HepG2 (cell line): ENCODE results near the gene CRABP1. TPM values are rescaled to one million over a fixed set of nuclear protein-coding genes. Genes with fewer than 3 reads are reported as not detected.

Experiments
- ATAC-seq: fragments of 200-7000 bp; cut with Tn5 transposase; 3 replicates; pipeline ENCODE4 v1.9.1; 2020; ENCODE audit warnings: mild to moderate bottlenecking, moderate library complexity
- BruUV-seq: library from RNA; stranded (reverse); fragments of 400-500 nt; replicated peaks from 2 replicates; lab custom pipeline; 2021; lab: Mats Ljungman, UMichigan
- CTCF ChIA-PET: fragments of 300-600 bp; formaldehyde crosslinking; extraction: SDS; loops from one replicate; lab custom pipeline; 2021; ENCODE audit warnings: low total read pairs, inconsistent platforms, low intra/inter-chr PET ratio; lab: Yijun Ruan, JAX
- POLR2A ChIA-PET: fragments of 350-600 bp; sonication (Branson Sonifier 250); formaldehyde crosslinking; loops from one replicate; lab custom pipeline; 2020; ENCODE audit warnings: antibody characterized with exemption, inconsistent platforms; lab: Yijun Ruan, JAX
- DNase-seq: peaks from one replicate; pipeline ENCODE4 v3.0.0-alpha.2; 2015; ENCODE audit warnings: low spot score
- FAIRE-seq: peaks from 3 replicates; lab custom pipeline; 2011; peaks lifted over from hg19 to GRCh38; lab: Jason Lieb, UNC
- H2AFZ ChIP-seq: one replicate; pipeline ENCODE4 v1.6.1; 2011; ENCODE audit warnings: low read length, inconsistent platforms
- H3K27ac ChIP-seq: fragments of 300-600 bp; 3 replicates; pipeline ENCODE4 v1.8.0; 2011; ENCODE audit warnings: mixed run types, mild to moderate bottlenecking, mixed read lengths, low read length, inconsistent platforms; ENCODE audit not compliant: insufficient read depth; ENCODE audit errors: extremely low read length
- H3K27me3 ChIP-seq, 2 experiments: fragments of 200-600 bp in 1 of 2; 2 replicates in 1 of 2; 3 replicates in 1 of 2; pipeline versions ENCODE4 v1.6.0 to v1.8.0; 2011; ENCODE audit warnings: low read length in 2 of 2, mild to moderate bottlenecking in 2 of 2, moderate library complexity in 2 of 2, inconsistent platforms in 1 of 2; ENCODE audit not compliant: insufficient read depth in 2 of 2, control insufficient read depth in 1 of 2
- H3K36me3 ChIP-seq, 2 experiments: fragments of 200-600 bp in 1 of 2; replicated peaks in 1 of 2; 2 replicates in 1 of 2; 3 replicates in 1 of 2; pipeline versions ENCODE4 v1.5.1 to v1.8.0; 2011; ENCODE audit warnings: low read length in 2 of 2, inconsistent platforms in 1 of 2; ENCODE audit not compliant: insufficient read depth in 2 of 2, control insufficient read depth in 1 of 2
- H3K4me1 ChIP-seq: 2 replicates; pipeline ENCODE4 v1.5.1; 2012; ENCODE audit warnings: low read length, inconsistent platforms; ENCODE audit not compliant: insufficient read depth
- H3K4me2 ChIP-seq: 2 replicates; pipeline ENCODE4 v1.6.0; 2011; ENCODE audit warnings: low read depth, low read length, inconsistent platforms
- H3K4me3 ChIP-seq, 3 experiments: fragments of 200-600 bp in 1 of 3; sonication (generic), shearing (Covaris generic) in 1 of 3; replicated peaks in 1 of 3; 2 replicates each; pipeline ENCODE4 v1.5.1; 2011 to 2016; ENCODE audit warnings: low read length in 3 of 3, inconsistent platforms in 2 of 3, low read depth in 2 of 3, mild to moderate bottlenecking in 2 of 3, control low read depth in 1 of 3, mixed read lengths in 1 of 3; ENCODE audit not compliant: insufficient read depth in 1 of 3
- H3K79me2 ChIP-seq: one replicate; pipeline ENCODE4 v1.6.1; 2011; ENCODE audit warnings: low read length, inconsistent platforms; ENCODE audit not compliant: insufficient read depth
- H3K9ac ChIP-seq: 2 replicates; pipeline ENCODE4 v1.6.0; 2011; ENCODE audit warnings: mild to moderate bottlenecking, low read depth, low read length, inconsistent platforms; ENCODE audit not compliant: insufficient read depth
- H3K9me3 ChIP-seq: 2 replicates; pipeline ENCODE4 v1.5.1; 2012; ENCODE audit warnings: mild to moderate bottlenecking, low read length
- H4K20me1 ChIP-seq: 2 replicates; pipeline ENCODE4 v1.6.0; 2011; ENCODE audit warnings: inconsistent platforms, mild to moderate bottlenecking, low read length, moderate library complexity; ENCODE audit not compliant: insufficient read depth
- ARNT ChIP-seq: fragments of 450-650 bp; IDR thresholded peaks from 2 replicates; pipeline ENCODE4 v1.6.1; 2017
- CC2D1A ChIP-seq: sonication (generic); formaldehyde crosslinking; IDR thresholded peaks from 2 replicates; pipeline ENCODE4 v1.8.1; 2023; ENCODE audit warnings: mild to moderate bottlenecking, missing genetic modification reagents
- CREM ChIP-seq, 2 experiments: sonication (generic) in 1 of 2; formaldehyde crosslinking in 1 of 2; IDR thresholded peaks; 2 replicates each; pipeline versions ENCODE4 v1.4.0 to v1.6.1; 2016 to 2020; ENCODE audit warnings: antibody characterized with exemption in 1 of 2, mild to moderate bottlenecking in 1 of 2, missing genetic modification reagents in 1 of 2
- DDIT3 ChIP-seq: sonication (generic); formaldehyde crosslinking; IDR thresholded peaks from 2 replicates; pipeline ENCODE4 v1.4.0; 2020; ENCODE audit warnings: mild to moderate bottlenecking, missing genetic modification reagents
- DMAP1 ChIP-seq: IDR thresholded peaks from 2 replicates; pipeline ENCODE4 v1.6.1; 2016
- FLYWCH1 ChIP-seq: sonication (generic); formaldehyde crosslinking; IDR thresholded peaks from 2 replicates; pipeline ENCODE4 v1.8.1; 2023; ENCODE audit warnings: mild to moderate bottlenecking, missing genetic modification reagents
- HOXA7 ChIP-seq: sonication (generic); formaldehyde crosslinking; IDR thresholded peaks from 2 replicates; pipeline ENCODE4 v1.8.1; 2022; ENCODE audit warnings: mild to moderate bottlenecking, missing genetic modification reagents, moderate library complexity
- NFATC3 ChIP-seq: sonication (generic); formaldehyde crosslinking; IDR thresholded peaks from 2 replicates; pipeline ENCODE4 v1.5.1; 2020; ENCODE audit warnings: mild to moderate bottlenecking, missing genetic modification reagents
- PRMT3 ChIP-seq: sonication (generic); formaldehyde crosslinking; IDR thresholded peaks from 2 replicates; pipeline ENCODE4 v1.8.1; 2022; ENCODE audit warnings: low read depth, mild to moderate bottlenecking, moderate library complexity, missing genetic modification reagents, borderline replicate concordance
- SP4 ChIP-seq: sonication (generic); formaldehyde crosslinking; IDR thresholded peaks from 2 replicates; pipeline ENCODE4 v1.8.1; 2023; ENCODE audit warnings: mild to moderate bottlenecking, missing genetic modification reagents
- THAP11 ChIP-seq: IDR thresholded peaks from 2 replicates; pipeline ENCODE4 v1.6.1; 2016; ENCODE audit warnings: missing biosample characterization, missing genetic modification reagents
- USF2 ChIP-seq, 2 experiments: sonication (generic) in 1 of 2; formaldehyde crosslinking in 1 of 2; IDR thresholded peaks; 2 replicates each; pipeline versions ENCODE4 v1.5.1 to v1.6.1; 2011 to 2020; ENCODE audit warnings: borderline replicate concordance in 1 of 2, low read depth in 1 of 2, low read length in 1 of 2, mild to moderate bottlenecking in 1 of 2, missing genetic modification reagents in 1 of 2, moderate library complexity in 1 of 2
- ZNF775 ChIP-seq: sonication (generic); formaldehyde crosslinking; IDR thresholded peaks from 2 replicates; pipeline ENCODE4 v1.4.0; 2020; ENCODE audit warnings: missing genetic modification reagents, mild to moderate bottlenecking, moderate library complexity, borderline replicate concordance
- ZNF879 ChIP-seq: sonication (generic); formaldehyde crosslinking; IDR thresholded peaks from 2 replicates; pipeline ENCODE4 v1.8.1; 2023; ENCODE audit warnings: missing genetic modification reagents
- ZSCAN22 ChIP-seq: sonication (generic); formaldehyde crosslinking; IDR thresholded peaks from 2 replicates; pipeline ENCODE4 v1.4.0; 2020; ENCODE audit warnings: mild to moderate bottlenecking, missing genetic modification reagents
- WGBS: methylation state at CpG from one replicate; pipeline ENCODE4 v1.1.6; 2017; ENCODE audit warnings: low lambda C conversion rate; 5-methylcytosine and 5-hydroxymethylcytosine counted together
- in situ Hi-C: cut with HindIII; loops from 2 replicates; pipeline ENCODE4 v1.10.0; 2017; ENCODE audit warnings: low pct_unique_long_range_greater_than_20kb; ENCODE audit not compliant: extremely low pct_ligation_motif_present
- intact Hi-C: fragments of 100-400 bp; cut with micrococcal nuclease; formaldehyde crosslinking; loops from one replicate; pipeline ENCODE4 v1.10.0; 2022; ENCODE audit not compliant: unreplicated experiment
- polyA plus RNA-seq, 8 experiments: library from polyadenylated mRNA; depleted of rRNA in 3 of 8; stranded (reverse) in 7 of 8; unstranded in 1 of 8; fragments of >200 nt; fragmentation: Illumina TruSeq in 4 of 8; extraction: Trizol in 4 of 8; gene quantifications; 2 replicates each; pipeline versions ENCODE4 v1.2.1 to v1.2.3, GENCODE V29; 2011 to 2016; ENCODE audit warnings: low read depth in 4 of 8, missing spikeins in 1 of 8, mixed read lengths in 1 of 8; ENCODE audit not compliant: insufficient read depth in 1 of 8
- total RNA-seq, 5 experiments: library from RNA; depleted of rRNA; stranded (reverse); fragments of >200 nt; fragmentation: Illumina TruSeq; extraction: Trizol; gene quantifications; 2 replicates each; pipeline ENCODE4 v1.2.3, GENCODE V29; 2016; ENCODE audit warnings: low read depth in 1 of 5
- TF ChIP-seq, protein P1 (sequence below): sonication (generic); formaldehyde crosslinking; IDR thresholded peaks from 2 replicates; pipeline ENCODE4 v1.5.1; 2020; ENCODE audit warnings: missing genetic modification reagents, mild to moderate bottlenecking, borderline replicate concordance
- TF ChIP-seq, protein P2 (sequence below): IDR thresholded peaks from 2 replicates; pipeline ENCODE4 v1.6.1; 2018; ENCODE audit warnings: missing genetic modification reagents, mild to moderate bottlenecking, missing compliant biosample characterization

The CRABP1 gene
- total and polyA plus RNA-seq, 2 of the 13 experiments (the other 11 are each of a cell fraction or from before 2014, with no cell fraction given), result not detected

GRCh38 chr15:78372880-78373279 is 32.7 kb downstream of the CRABP1 start:
- no peak for FAIRE-seq
- POLR2A ChIA-PET, result no interaction called here

More at GRCh38 chr15:78372880-78373279, 32.7 kb downstream of the CRABP1 start:
- H4K20me1 ChIP-seq, result no peaks in the 10 kb centered on the region
- DNase-seq (peak; percentile 24), ATAC-seq (no peak)
- no peak overlapping the region for H3K9ac ChIP-seq
- CTCF ChIA-PET, result no interaction called here
- H2AFZ ChIP-seq, result no peak overlapping the region
- no peak overlapping the region for H3K4me3 ChIP-seq
- peaks cover 28% of the 10 kb centered on the region for H3K4me1 ChIP-seq
- intact Hi-C loops (loop anchor here (10.0 kb wide), 1 partner anchor 68 kb away; no protein-coding TSS in a partner anchor), in situ Hi-C loops (no loop called here)
- no peaks in the 10 kb centered on the region for H3K79me2 ChIP-seq
- H3K4me2 ChIP-seq, result 0 out of 2 replicates have a peak overlapping the region, but pooled peaks have one; percentile 20
- H3K27me3 ChIP-seq, result no peaks in the 10 kb centered on the region; a peak in 1 of 5 replicates
- TF ChIP-seq SP4 (CRISPR knock-in tag) (no peak), PRMT3 (CRISPR knock-in tag) (no peak), CC2D1A (no peak), DDIT3 (CRISPR knock-in tag) (no peak), FLYWCH1 (CRISPR knock-in tag) (no peak), ZNF879 (CRISPR knock-in tag) (no peak), THAP11 (CRISPR knock-in tag) (no peak), ZSCAN22 (CRISPR knock-in tag) (no peak), CREM (IDR thresholded peaks at IDR 0.05) (no peak), CREM (CRISPR knock-in tag; IDR thresholded peaks at IDR 0.05) (no peak), ZNF775 (CRISPR knock-in tag) (no peak), DMAP1 (CRISPR knock-in tag) (no peak), HOXA7 (CRISPR knock-in tag) (no peak), NFATC3 (CRISPR knock-in tag) (no peak), ARNT (no peak), USF2 (IDR thresholded peaks at IDR 0.05; ENCODE audit: low read depth, low read length) (no peak), USF2 (CRISPR knock-in tag; IDR thresholded peaks at IDR 0.05; ENCODE audit: borderline replicate concordance) (no peak)
- TF ChIP-seq, protein P1, sequence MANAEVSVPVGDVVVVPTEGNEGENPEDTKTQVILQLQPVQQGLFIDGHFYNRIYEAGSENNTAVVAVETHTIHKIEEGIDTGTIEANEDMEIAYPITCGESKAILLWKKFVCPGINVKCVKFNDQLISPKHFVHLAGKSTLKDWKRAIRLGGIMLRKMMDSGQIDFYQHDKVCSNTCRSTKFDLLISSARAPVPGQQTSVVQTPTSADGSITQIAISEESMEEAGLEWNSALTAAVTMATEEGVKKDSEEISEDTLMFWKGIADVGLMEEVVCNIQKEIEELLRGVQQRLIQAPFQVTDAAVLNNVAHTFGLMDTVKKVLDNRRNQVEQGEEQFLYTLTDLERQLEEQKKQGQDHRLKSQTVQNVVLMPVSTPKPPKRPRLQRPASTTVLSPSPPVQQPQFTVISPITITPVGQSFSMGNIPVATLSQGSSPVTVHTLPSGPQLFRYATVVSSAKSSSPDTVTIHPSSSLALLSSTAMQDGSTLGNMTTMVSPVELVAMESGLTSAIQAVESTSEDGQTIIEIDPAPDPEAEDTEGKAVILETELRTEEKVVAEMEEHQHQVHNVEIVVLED, result no peak
- TF ChIP-seq, protein P2, sequence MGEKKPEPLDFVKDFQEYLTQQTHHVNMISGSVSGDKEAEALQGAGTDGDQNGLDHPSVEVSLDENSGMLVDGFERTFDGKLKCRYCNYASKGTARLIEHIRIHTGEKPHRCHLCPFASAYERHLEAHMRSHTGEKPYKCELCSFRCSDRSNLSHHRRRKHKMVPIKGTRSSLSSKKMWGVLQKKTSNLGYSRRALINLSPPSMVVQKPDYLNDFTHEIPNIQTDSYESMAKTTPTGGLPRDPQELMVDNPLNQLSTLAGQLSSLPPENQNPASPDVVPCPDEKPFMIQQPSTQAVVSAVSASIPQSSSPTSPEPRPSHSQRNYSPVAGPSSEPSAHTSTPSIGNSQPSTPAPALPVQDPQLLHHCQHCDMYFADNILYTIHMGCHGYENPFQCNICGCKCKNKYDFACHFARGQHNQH (CRISPR knock-in tag), result no peak
- BruUV-seq, result no TSS peak
- WGBS, result 19% methylated on average over 5 of the region's 5 CpGs
- no peaks in the 10 kb centered on the region for H3K36me3 ChIP-seq
- H3K9me3 ChIP-seq, result no peaks in the 10 kb centered on the region
- no peak overlapping the region for H3K27ac ChIP-seq
